Kidney epithelial cell (primary cell): ENCODE measurements around the gene MIAT. TPM values are rescaled to one million over a fixed set of nuclear protein-coding genes. Genes with fewer than 3 reads are reported as not detected.

Experiments used
- DNase-seq: peaks from one replicate; pipeline ENCODE4 v3.0.0-alpha.2; 2010; ENCODE audit warnings: low read depth
- H3K27me3 ChIP-seq: 2 replicates; pipeline ENCODE4 v1.6.0; 2011; ENCODE audit warnings: low read length; ENCODE audit not compliant: control insufficient read depth, insufficient read depth
- H3K36me3 ChIP-seq: 2 replicates; pipeline ENCODE4 v1.5.1; 2011; ENCODE audit warnings: low read length; ENCODE audit not compliant: control insufficient read depth, insufficient read depth
- H3K4me3 ChIP-seq: 2 replicates; pipeline ENCODE4 v1.5.1; 2011; ENCODE audit warnings: low read depth, mild to moderate bottlenecking, control low read depth, low read length
- total RNA-seq: library from RNA; depleted of rRNA; stranded (reverse); fragments of >200 nt; gene quantifications from 2 replicates; pipeline ENCODE4 v1.2.3, GENCODE V29; 2015
- TF ChIP-seq, protein P1 (sequence below): IDR thresholded peaks from 2 replicates; pipeline ENCODE4 v1.5.1; 2011; ENCODE audit warnings: mild to moderate bottlenecking, moderate library complexity, low read length, control low read depth, inconsistent platforms; ENCODE audit not compliant: insufficient read depth, poor library complexity, severe bottlenecking

Gene MIAT
- total RNA-seq, 1 donor from 2014 or later = 0.50 TPM

GRCh38 chr22:26724414-26724813 lies 67.0 kb downstream of the MIAT start:
- no peak for DNase-seq
- Histone ChIP-seq H3K4me3 (no peak overlapping the region), H3K27me3 (no peaks in the 10 kb centered on the region), H3K36me3 (no peaks in the 10 kb centered on the region)
- TF ChIP-seq, protein P1, sequence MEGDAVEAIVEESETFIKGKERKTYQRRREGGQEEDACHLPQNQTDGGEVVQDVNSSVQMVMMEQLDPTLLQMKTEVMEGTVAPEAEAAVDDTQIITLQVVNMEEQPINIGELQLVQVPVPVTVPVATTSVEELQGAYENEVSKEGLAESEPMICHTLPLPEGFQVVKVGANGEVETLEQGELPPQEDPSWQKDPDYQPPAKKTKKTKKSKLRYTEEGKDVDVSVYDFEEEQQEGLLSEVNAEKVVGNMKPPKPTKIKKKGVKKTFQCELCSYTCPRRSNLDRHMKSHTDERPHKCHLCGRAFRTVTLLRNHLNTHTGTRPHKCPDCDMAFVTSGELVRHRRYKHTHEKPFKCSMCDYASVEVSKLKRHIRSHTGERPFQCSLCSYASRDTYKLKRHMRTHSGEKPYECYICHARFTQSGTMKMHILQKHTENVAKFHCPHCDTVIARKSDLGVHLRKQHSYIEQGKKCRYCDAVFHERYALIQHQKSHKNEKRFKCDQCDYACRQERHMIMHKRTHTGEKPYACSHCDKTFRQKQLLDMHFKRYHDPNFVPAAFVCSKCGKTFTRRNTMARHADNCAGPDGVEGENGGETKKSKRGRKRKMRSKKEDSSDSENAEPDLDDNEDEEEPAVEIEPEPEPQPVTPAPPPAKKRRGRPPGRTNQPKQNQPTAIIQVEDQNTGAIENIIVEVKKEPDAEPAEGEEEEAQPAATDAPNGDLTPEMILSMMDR = no peak

DNA sequence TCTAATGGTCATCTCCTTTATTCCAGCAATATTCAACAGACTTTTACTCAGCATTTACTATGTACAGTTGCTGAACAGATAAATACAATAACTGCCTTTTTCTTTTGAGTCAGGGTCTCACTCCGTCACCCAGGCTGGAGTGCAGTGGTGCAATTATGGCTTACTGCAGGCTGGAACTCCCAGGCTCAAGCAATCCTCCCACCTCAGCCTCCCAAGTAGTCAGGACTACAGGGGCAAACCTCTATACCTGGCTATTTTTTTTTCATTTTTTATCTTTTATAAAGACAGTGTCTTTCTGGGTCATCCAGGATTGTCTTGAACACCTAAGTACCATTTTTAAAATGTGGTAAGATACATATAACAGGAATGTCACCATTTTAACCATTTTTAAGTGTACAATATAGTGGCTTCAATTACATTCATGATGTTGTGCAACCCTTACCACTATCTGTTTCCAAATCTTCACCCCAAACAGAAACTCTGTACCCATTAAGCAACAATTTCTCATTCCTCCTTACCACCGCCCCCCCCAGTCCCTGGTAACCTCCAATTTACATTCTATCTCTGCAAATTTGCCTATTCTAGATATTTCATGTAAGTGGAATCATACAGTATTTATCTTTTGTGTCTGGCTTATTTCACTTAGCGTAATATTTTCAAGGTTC lies 67.8 kb downstream of the MIAT start:
- DNase-seq = no peak
- TF ChIP-seq, protein P1 = no peak

More for the DNA sequence above, 67.8 kb downstream of the MIAT start:
- no peak overlapping the region for H3K4me3 ChIP-seq
- H3K36me3 ChIP-seq = no peaks in the 10 kb centered on the region
- H3K27me3 ChIP-seq = no peaks in the 10 kb centered on the region

Other genes with a start within 250 kb of the MIAT start
- gene ASPHD2, start 228.3 kb upstream of the MIAT start, total RNA-seq = 10.6 and 16.3 TPM in 2 replicates
- 43.9 and 46.4 TPM in 2 replicates for gene HPS4, start 173.8 kb upstream of the MIAT start, total RNA-seq
- gene SRRD, start 173.7 kb upstream of the MIAT start, total RNA-seq = 33.4 and 45.0 TPM in 2 replicates
- gene TFIP11, start 145.1 kb upstream of the MIAT start, total RNA-seq = 40.0 and 45.8 TPM in 2 replicates
- gene TPST2, start 67.5 kb upstream of the MIAT start, total RNA-seq = 26.2 and 33.4 TPM in 2 replicates
- not detected in 2 replicates for gene CRYBB1, start 39.6 kb upstream of the MIAT start, total RNA-seq
- gene CRYBA4, start 35.6 kb upstream of the MIAT start, total RNA-seq = not detected in 2 replicates